SW480 (cell line): ENCODE measurements around the gene MYLK4.
A peak's percentile ranks its signal among the peaks of the same experiment; 100 is the strongest.

Source experiments
- DNase-seq: peaks from one replicate; pipeline ENCODE4 v3.0.0-alpha.2; 2016; ENCODE audit warnings: low spot score

Gene MYLK4

GRCh38 chr6:2750832-2751231 is at the start of gene MYLK4:
Gene MYLK4, minus strand, starts transcription at chr6:2750922. Its CDS starts 1,628 bp downstream, at chr6:2749294.
- DNase-seq = no peak

GRCh38 chr6:2799936-2800527 is 49.3 kb upstream of the MYLK4 start:
- no peak for DNase-seq

DNA sequence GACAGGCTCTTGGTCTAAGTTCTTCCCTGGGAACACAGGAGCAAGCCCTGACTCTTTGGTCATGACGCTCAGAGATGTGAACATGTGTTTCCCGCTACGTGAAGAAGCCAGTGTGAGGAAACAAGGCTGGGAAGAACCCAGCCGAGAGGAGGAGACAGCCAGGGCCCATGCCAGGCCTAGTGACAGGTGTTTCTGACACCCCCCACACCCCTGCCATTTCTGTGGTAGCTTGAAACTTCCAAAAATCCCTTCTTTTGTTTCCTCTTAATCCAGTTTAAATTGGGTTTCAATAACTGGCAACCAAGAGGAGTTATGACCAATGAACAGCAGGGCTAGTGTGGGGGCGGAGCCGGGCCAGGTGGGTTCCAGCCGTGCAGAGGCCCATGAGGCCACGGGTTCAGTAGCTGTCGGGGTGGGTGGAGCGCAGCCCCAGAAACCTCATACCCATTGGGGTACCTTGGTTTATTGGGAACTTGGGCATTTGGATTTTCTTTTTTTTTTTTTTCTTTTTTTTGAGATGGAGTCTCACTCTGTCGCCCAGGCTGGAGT is 47.9 kb upstream of the MYLK4 start:
- DNase-seq = no peak

DNA sequence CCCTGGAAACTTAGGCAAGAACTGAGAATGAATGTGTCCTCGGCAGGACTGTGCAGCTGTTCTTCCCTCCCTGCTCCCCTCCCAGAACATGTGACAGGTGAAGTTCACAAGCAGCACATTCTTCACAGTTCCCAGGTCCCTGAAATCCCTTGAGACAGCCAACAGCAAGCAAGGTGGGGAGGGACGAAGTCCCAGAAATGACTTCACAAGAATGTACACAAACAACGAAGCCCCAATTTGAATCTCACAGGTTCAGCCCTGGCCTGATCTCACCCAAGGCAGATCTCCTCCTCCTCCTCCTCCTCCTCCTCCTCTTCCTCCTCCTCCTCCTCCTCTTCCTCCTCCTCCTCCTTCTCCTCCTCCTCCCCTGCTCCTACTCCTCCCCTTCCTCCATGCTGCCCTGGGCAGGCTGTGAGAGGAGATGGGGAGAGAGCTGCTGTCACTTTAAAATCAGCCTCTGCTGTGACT is 46.9 kb upstream of the MYLK4 start:
- DNase-seq = no peak

DNA sequence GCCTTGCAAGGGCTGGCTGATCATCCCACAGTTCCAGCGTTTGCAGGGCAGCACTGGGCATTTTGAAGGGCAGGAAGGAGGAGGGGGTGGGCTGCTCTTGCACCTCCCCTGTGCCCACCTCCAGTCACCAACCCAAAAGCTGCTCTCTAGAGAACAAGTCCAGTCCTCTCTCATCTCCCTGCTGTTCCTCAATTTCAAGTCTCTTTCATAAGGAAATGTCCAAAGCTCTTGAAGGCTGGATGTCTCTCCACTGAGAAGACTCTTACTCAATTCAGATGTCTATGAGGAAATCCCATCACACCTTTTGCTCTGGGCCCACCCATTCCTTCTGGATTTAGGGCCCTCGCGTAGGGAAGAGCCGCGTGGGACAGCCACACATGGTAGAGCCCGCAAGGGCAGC is 46.1 kb upstream of the MYLK4 start:
- no peak for DNase-seq

DNA sequence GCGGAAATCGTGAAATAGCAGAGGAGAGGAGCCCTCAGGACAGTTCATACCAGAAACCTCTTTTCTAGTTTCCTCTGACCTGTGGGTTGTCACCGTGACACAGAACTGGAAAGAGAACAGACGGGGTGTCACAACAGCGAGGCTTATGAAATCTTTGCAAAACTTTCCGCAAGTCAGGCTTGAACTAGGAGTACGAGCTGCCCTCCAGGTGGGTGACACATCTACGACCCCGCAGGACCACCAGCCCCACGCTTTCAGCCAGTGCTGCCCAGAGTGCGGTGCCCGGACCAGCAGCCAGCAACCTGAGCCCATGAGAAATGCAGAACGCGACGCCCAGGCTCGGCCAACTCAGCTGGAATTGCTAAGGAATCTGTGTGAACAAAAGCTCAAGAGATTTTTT is 45.2 kb upstream of the MYLK4 start:
- no peak for DNase-seq

- DNase-seq = no peak
Measured at GRCh38 chr6:2795162-2795561, 44.4 kb upstream of the MYLK4 start.

DNA sequence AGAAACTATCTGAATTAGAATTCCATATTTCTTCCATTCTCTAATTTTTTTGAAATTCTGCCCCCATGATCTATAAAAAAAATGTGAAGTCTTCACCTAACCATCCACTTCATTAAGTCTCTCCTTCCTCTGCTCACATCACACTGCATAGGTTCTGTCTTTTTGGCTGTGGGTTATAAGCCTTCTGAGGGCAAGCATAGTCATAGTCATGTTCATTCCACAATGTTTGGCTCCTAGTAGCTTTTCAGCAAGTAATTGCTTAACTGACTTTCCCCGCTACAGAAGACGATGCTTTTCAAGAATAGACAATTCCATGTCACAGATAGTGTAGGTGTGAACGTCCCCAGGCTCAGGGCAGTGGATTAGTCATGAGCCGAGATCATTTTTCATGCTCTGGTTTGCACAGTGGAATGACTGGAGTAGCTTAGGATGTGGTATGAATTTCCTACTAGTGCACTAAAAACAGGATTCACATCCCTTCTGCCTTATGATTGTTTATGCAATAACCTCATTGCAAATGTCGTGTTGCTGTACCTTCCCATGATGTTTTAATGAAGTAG is 43.5 kb upstream of the MYLK4 start:
- DNase-seq = no peak

GRCh38 chr6:2793534-2794151 is 42.9 kb upstream of the MYLK4 start:
- DNase-seq = no peak

- no peak for DNase-seq
Measured at GRCh38 chr6:2792330-2793110, 41.8 kb upstream of the MYLK4 start.

GRCh38 chr6:2791450-2791974 is 40.8 kb upstream of the MYLK4 start:
- DNase-seq = no peak

DNA sequence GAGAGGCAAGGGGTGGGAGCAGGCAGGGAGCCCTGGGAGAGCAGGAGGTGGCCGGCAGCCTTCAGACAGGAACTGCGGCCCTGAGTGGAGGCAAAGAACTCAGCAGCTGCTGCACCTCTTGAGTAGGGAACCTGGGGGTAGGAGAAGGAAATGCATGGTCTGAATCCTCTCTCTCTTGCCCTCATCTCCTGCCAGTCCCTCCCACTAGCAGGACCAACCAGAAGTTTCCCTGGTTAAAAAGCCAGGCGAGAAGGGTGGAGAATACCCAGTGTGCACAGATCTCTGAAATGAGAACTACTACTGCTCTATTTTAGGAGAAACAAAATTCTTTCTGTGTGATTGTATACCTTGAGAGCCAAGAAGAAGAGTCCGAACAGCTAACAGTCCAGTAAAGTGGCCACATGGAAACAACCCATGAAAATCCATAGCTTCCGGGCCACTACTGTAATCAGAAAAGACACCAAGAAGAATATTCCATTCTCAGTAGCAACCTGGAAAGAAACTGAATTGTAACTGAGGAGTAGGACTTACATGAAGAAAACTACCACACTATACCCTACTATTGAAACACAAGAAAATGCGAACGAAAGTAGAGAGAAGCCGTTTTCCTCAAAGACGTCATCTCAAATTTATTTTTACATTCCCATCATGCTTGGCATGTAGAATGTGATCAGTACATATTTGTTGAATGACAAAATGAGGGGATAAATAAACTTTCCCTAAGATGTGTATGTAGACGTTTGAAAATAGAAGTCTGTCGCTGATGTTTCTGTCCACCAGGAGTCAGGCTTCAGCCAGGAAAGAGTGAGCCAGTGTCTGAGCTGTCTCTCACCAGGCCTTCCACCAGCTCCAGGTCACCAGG is 40.1 kb upstream of the MYLK4 start:
- DNase-seq = peak; percentile 72

- DNase-seq = no peak
Measured at GRCh38 chr6:2786269-2786668, 35.5 kb upstream of the MYLK4 start.

GRCh38 chr6:2784930-2785329 is 34.2 kb upstream of the MYLK4 start:
- no peak for DNase-seq

DNA sequence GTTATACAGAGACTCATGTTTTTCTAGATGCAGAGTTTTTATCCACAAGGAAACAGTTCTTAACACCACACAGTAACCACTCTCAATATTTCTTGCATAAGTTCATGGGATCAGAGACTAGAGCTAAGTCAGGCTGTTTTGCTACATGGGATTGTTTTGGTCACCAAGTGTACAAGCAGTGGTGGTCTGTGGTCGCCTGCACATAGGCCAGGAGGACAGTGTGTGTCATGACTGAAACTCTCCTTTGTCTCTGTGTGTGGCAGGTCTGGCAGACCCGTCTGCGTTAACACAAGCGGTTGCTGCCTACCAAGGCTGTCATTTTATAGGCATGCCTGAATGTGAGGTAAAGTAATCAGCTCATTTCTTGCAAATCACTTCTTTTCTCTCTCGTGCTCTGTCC is 33.3 kb upstream of the MYLK4 start:
- no peak for DNase-seq

DNA sequence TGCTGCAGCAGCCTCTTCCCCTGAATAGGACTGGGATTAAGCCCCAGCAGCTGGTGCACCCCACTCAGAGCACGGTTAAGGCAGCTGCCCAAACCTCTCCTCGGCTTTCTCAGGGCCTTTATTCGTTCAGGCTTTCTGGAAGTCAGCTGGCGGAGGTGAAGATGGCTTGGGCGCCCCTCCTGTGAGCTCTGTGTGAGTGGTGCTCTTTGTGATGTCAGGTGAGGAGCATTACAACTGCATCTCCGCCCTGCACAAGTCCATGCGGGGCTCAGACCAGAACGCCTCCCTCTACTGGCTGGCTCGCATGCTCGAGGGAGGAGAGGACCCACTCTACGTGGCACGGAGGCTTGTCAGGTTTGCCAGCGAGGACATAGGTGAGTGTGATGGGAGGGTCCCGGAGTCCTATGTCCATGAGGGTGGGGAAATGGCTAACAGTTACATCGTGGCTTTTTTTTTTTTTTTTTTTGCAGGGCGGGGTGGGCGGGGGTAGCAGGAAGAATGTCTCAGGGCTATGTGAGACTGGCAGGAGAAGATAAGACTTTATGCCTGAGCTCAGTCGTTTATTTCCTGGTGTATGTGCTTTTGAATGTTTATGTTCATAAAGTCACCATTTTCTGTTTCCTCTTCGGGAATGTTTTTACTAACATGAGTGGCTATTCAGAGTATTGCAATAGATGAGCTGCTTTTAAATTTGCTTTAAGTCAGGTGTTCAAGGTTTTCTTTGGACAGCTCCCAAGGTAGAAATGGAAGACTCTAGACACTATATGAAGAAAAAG is 32.7 kb upstream of the MYLK4 start:
- no peak for DNase-seq

DNA sequence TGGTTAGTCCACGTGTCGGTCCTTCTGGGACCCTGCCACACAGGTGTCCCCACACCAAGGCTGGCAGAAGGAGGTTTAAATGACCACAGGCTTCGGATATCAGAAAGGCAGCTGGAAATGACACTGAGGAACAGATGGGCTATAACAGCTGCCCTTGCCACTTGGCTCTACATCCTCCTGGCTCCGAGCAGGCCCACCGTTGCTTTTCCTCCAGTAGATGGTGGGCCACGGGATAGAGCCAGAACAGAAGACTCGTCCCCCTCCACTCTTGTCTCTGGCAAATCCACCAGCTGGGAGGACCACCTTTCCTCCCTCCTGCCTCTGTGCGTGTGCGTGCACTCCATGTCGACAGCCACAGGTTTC is 32.1 kb upstream of the MYLK4 start:
- no peak for DNase-seq

DNA sequence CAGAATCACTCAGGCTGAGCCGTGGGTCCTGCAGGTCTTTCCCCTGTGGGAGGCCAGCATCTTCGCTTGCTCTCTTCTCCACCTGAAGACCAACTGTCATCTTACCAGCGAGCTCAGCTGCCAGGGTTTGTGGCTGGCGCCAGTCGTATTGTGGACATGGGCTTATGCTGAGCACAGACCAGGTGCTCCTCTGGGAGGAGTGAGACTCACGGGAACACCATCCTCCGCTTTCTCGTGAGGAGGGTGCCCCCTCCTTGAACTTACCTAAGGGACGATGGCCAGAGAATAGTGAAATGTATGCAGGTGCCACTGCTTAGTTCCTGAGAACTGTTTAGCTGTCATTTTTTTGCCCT is 31.6 kb upstream of the MYLK4 start:
- no peak for DNase-seq

DNA sequence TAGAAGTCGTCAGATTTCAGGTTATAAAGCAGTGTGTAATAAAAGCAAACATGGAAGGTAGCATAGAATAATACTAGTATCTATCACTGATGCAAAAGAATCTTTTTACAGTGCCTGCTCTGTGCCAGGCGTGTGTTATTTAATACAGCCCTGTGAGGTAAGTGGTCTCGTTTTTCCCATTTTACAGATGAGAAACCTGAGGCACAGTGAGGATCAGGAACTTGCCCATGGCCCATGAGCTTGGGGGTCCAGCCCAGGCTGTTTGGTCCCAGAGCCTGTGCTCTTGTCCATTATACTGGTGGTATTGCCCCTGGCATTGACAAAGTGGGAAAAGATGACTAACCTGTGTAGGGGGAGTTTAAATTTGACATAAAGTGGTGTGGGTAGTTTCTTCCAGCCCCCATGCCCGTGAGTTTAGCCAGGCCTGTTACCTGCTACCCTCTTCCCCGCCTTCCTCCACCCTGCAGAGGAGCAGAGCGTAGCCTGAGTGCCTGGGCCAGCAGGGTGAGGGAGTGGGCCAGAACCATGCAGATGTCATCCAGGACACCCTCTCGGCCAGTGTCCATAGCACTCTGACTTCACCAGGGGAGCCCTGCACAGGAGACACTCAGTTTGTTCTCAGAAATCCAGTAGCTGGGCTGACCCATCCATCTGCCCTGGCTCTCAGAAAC is 31.1 kb upstream of the MYLK4 start:
- no peak for DNase-seq

GRCh38 chr6:2780102-2780737 is 29.5 kb upstream of the MYLK4 start:
- no peak for DNase-seq
